KG1 (cell line): ENCODE results near the gene CBX6.
"Not testable (repeated sequence)": the region's sequence is repeated elsewhere in the genome, so short reads cannot be mapped to it uniquely, and the experiment has no call there.

Experiments used
- DNase-seq: peaks from one replicate; lab custom pipeline; 2025; lab: John Stamatoyannopoulos, UW

CBX6 gene

GRCh38 chr22:38872172-38872830 lies at the start of gene CBX6:
TSS of gene CBX6 (minus strand) at chr22:38872216. CDS start at chr22:38872190, 26 bp downstream.
- peak; percentile 80 for DNase-seq

GRCh38 chr22:38921806-38922205 lies 49.8 kb upstream of the CBX6 start:
- no peak for DNase-seq

- no peak for DNase-seq
Observed at GRCh38 chr22:38921120-38921519, 49.1 kb upstream of the CBX6 start.

- DNase-seq, result no peak
Observed at GRCh38 chr22:38919631-38920190, 47.7 kb upstream of the CBX6 start.

DNA sequence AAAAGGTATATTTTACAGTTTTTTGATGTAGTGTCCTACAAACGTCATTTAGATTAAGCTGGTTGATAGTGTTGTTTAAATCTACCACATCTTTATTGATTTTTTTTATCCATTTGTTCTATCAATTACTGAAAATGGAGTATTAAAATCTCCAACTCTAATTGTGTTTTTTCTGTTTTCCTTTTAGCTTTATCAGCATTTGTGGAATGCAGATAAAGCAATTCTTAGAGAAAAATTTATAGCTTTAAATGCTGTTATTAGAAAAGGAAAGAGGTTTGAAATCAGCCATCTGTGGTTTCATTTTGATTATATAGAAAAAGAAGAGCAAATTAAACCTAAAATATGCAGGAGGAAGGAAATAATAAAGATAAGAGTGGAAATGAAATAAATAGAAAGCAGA lies 39.4 kb upstream of the CBX6 start:
- no peak for DNase-seq

GRCh38 chr22:38907767-38908166 lies 35.8 kb upstream of the CBX6 start:
- no peak for DNase-seq

DNA sequence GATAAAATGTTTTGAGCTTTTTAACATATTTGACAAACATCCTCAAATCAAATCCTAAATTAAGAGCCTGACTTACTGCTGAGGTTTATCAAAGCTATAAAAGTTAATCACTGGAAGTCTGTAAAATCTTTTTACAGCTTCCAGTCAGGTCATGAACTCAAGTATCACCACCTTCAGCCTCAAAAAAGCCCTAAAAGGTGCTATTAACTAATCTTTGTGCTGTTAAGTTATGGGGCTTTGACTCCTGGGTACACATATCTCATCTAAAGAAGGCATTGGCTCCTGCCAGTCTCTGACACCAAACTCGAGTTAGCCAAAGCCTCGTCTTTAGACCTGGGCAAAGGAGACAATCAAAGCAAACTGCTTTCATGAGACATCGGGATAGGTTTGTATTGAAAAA lies 34.0 kb upstream of the CBX6 start:
- DNase-seq, result no peak

- DNase-seq, result not testable (repeated sequence)
Observed at GRCh38 chr22:38904052-38904617, 32.1 kb upstream of the CBX6 start.

GRCh38 chr22:38901111-38901641 lies 29.2 kb upstream of the CBX6 start:
- DNase-seq, result no peak

DNA sequence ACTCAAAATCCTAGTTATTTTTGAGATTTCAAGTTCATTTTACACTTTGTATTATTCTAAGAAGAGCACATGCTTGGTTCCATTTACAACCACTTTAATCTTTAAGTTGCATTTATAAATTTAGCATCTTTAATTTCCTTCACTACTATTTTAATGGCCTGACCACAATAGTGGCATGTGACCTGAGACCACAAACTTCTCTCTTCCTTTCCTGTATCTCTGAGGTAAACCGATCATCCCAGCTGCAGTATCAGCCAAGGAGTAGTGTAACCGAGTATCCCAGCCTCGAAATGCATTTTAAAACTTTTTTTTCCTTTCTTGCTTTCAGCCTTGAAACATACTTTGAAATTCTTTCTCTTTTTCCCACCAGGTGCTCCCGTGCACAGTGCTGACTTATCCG lies 28.7 kb upstream of the CBX6 start:
- DNase-seq, result no peak

- no peak for DNase-seq
Observed at GRCh38 chr22:38891256-38891655, 19.2 kb upstream of the CBX6 start.

DNA sequence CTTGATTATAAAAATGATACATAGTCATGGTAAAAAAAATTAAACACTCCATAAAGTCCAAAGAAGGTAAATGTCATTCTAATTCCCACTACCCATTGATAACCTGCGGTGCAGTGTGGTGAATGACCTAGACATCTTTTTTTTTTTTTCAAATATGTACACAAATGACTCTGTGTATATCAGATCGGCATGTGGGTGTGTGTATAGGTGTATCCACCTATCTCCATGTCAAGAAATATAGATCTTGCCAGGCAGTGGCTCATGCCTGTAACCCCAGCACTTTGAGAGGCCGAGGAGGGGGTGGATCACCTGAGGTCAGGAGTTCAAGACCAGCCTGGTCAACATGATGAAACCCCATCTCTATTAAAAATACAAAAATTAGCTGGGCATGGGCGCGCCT lies 18.4 kb upstream of the CBX6 start:
- no peak for DNase-seq

- DNase-seq, result no peak
Observed at GRCh38 chr22:38886333-38886732, 14.3 kb upstream of the CBX6 start.

DNA sequence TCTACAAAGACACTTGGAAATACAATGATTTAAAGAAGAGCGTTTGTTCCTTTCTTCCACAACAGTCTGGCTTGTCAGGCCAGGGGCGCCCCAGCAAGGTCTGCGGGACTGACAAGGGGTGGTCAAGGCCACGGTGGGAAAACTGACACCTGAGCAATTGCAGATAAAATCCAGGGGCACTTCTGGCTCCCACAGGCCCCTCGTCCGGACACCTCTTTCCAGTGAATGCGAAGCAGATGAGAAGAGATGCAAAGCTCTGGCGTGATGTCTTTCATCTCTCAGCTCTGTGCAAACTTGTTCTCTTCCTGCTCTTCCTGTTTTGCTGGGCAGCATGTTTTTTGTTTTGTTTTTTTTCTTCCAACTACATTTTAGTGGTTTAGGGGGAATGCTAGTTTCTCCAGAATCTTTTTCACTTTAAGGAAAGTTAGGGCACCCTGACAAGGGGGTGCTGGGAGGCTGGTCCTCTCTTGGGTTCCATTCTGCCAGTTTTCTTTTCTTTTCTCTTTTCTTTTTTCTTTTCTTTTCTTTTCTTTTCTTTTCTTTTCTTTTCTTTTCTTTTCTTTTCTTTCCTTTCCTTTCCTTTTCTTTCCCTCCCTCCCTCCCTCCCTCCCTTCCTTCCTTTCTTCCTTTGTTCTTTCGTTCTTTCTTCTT lies 11.1 kb upstream of the CBX6 start:
- DNase-seq, result no peak

DNA sequence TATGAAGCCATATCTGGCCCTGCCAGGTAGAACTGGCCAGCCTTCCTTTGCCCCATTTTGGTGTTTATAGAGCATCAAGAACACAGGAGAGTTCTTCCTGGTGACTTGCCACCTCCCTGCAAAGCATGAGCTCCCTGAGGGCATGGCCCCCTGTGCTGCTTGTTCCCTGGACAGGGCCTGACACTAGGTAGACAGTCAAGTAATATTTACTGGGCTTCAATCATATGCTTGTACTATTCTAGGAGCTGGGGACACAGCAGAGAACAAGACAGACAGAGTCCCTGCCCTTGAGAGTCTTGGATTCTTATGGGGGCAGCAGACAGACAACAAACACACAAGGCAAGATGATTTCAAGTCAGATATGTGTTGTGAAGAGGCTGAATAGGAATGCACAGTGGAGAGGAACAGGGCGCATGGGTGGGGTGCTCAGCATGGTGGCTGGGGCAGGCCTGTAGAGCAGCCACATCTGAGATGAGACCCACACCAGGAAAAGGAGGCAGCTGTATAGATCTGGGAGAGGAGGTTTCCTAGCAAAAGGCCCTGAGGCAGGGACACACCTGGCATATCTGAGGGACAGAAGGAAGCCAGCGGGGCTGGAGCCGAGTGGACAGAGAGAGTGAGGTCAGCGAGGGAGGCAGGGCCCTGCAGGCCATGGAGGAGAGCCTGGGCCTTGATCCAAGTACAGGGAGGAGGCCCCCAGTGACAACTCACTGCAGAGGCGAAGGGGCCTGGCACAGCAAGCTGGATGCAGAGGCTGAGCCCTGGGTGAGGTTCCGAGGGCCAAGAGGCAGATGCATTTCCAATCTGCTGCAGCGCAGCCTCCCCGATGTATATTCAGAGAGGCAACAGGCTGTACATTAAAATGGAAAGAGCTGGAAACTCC lies 10.2 kb upstream of the CBX6 start:
- no peak for DNase-seq

DNA sequence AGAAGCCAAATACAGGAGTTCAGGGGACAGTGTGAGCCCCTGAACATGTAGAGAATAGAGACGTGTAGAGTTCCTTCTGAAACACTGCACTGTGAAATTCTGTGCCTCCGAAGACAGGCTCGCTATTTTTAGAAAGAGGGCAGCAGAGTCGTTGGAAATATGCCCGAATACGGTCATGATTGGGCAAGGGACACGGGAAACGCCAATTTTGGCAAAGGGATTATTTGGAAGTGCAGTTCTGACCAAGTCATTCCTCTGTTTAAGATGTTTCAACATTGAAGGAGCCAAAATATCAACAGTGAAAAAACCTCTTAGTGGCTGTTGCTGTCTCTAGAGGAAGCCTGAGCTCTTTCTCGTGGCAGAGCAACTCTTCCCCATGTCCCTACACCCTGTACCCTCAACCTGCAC lies 9.5 kb upstream of the CBX6 start:
- no peak for DNase-seq

DNA sequence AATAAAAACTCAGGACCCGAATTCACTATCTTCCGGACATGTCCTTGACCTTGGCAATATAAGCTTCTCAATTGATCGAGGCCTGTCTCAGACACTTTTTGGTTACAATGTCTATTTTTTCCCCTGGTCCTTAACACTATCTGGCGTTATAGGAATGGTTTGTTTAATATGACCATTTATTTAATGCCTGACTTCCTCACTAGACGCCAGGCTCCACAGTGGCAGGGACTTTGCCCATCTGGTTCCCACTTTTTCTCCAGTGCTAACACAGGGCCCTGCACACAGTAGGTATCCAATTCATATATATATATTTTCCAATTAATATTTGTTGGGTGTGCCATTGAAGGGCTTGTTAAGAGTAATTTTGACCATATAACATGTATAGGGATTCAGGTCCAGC lies 7.9 kb upstream of the CBX6 start:
- no peak for DNase-seq

DNA sequence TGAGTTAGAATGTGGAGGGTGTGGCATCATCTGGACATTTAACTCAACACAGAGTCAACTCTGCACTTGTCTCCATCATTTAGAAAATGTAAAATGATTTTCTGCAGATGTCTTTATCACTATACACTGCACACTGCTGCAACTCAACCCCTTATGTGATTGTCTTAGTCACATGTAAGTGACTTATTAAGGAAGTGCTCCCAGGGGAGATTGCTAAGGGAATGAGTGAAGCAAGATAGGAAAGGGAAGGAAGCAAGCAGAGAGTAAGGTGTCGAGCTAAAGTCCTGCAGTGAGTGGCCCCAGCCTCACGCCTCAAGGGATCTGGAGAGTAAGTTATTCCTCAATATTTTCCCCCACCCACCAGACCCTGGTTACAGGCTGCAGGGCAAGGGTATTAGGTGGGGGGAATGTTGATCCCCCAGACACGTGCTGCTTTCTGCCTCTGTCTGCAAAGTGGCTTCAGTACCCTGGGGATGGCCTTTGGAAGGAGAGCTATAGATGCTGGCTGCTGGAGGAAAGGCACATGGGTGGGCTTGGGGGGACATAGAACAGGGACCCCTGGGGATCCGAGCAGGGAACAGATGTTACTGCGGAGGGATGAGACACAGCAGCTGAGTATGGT lies 7.2 kb upstream of the CBX6 start:
- no peak for DNase-seq

DNA sequence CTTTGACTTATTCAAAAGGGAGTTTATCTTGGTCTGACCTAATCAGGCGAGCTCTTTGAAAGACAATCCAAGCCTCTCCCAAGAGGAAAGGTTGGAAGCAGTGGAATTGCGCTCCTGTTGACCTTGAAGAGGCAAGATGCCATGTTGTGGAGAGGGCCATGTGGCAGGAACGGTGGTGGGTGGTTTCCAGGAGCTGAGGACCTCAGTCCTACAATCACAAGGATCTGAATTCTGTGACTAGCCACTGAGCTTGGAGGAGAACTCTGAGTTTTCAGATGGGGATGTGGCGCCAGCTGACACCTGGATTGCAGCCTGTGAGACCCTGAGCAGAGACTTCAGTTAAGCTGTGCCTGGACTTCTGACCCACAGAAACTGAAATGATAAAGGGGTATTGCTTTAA lies 6.0 kb upstream of the CBX6 start:
- no peak for DNase-seq

DNA sequence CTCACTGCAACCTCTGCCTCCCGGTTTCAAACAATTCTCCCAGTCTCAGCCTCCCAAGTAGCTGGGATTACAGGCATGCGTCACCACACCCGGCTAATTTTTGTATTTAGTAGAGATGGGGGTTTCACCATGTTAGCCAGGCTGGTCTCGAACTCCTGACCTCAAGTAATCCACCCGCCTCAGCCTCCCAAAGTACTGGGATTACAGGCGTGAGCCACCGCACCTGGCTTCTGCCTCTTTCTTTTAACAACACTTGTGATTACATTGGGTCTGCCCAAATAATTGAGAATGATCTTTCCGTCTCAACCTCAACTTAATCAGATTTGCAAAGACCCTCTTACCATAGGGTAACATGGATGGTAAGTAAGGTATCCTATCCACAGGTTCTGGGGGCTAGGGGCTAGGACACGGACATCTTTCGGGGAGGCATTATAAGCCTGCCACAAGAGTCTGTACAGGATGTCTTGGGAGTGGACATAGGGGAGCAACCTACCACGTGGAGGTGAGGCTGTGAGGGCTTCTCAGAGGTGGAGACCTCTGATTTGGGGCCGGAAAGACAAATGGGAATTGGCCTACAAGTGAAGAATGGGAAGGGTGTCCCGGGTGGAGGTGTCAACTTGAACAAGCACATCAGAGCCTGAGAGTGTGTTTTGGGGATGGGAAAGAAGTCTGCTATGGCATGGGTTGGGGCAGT lies 2.7 kb upstream of the CBX6 start:
- no peak for DNase-seq
